Esophagus (tissue), 2 donors: Measurements from ENCODE around the gene SPECC1. TPM values are rescaled to one million over a fixed set of nuclear protein-coding genes. Genes with fewer than 3 reads are reported as not detected.
"Not testable (repeated sequence)": the region's sequence is repeated elsewhere in the genome, so short reads cannot be mapped to it uniquely, and the experiment has no call there.

Source experiments
- H3K27ac ChIP-seq, 2 donors: one replicate each; pipeline ENCODE4 v1.5.1; 2013; ENCODE audit warnings: low read depth in 2 of 2, mild to moderate bottlenecking in 2 of 2, inconsistent platforms in 1 of 2, low read length in 1 of 2, moderate library complexity in 1 of 2
- H3K27me3 ChIP-seq, 2 donors: one replicate each; pipeline ENCODE4 v1.6.1; 2013; ENCODE audit warnings: low read length in 2 of 2, control low read depth in 1 of 2, mild to moderate bottlenecking in 1 of 2; ENCODE audit not compliant: insufficient read depth in 2 of 2, control insufficient read depth in 1 of 2
- H3K36me3 ChIP-seq, 2 donors: one replicate each; pipeline ENCODE4 v1.6.1; 2013; ENCODE audit warnings: low read length in 1 of 2; ENCODE audit not compliant: control insufficient read depth in 2 of 2, insufficient read depth in 2 of 2
- H3K4me1 ChIP-seq, 2 donors: one replicate each; pipeline ENCODE4 v1.6.1; 2013; ENCODE audit warnings: low read length in 1 of 2; ENCODE audit not compliant: control insufficient read depth in 2 of 2, insufficient read depth in 2 of 2
- H3K4me3 ChIP-seq, 2 donors: one replicate each; pipeline ENCODE4 v1.5.1; 2013; ENCODE audit warnings: low read length in 2 of 2, mild to moderate bottlenecking in 2 of 2, low read depth in 1 of 2, moderate library complexity in 1 of 2
- H3K9me3 ChIP-seq, 2 donors: one replicate each; pipeline ENCODE4 v1.6.1; 2013; ENCODE audit warnings: mild to moderate bottlenecking in 2 of 2, low read depth in 1 of 2, low read length in 1 of 2, moderate library complexity in 1 of 2; ENCODE audit not compliant: control insufficient read depth in 2 of 2, insufficient read depth in 1 of 2
- WGBS, 2 donors: extraction: QIAGEN DNeasy Blood & Tissue Kit; methylation state at CpG; one replicate each; pipeline ENCODE4 v1.1.7; 2013; 5-methylcytosine and 5-hydroxymethylcytosine counted together
- polyA plus RNA-seq, 2 donors: library from polyadenylated mRNA; stranded (reverse); fragments of 200-250 nt; gene quantifications; one replicate each; pipeline ENCODE4 v1.2.3, GENCODE V29; 2013
- donor health status: healthy with polysubstance abuse.
- donor health status: Bipolar disorder and iron deficiency.

Gene SPECC1
- 10 to 100 TPM in 1 of 2 donors, 1 to 10 TPM in 1; 7.4 to 19.8 TPM for polyA plus RNA-seq

GRCh38 chr17:20009302-20010098 is at the start of gene SPECC1:
SPECC1 (plus strand) TSS chr17:20009359; CDS start chr17:20096652, 87,293 bp downstream.
- Histone ChIP-seq H3K9me3 (peaks cover 0 to 2% of the 10 kb centered on the region in 2 donors), H3K27me3 (no peaks in the 10 kb centered on the region), H3K36me3 (no peaks in the 10 kb centered on the region), H3K27ac (peak within 1 kb of the TSS; percentile 71 to 77), H3K4me3 (peak within 1 kb of the TSS; percentile 67 to 68), H3K4me1 (peaks cover 0 to 3% of the 10 kb centered on the region in 2 donors)
- 0% methylated on average over 62 to 96 of the region's 96 CpGs for WGBS, 2 donors

GRCh38 chr17:19962954-19963353 is 46.2 kb upstream of the SPECC1 start:
- not testable (repeated sequence) for H3K27ac ChIP-seq, H3K36me3 ChIP-seq, H3K4me1 ChIP-seq, H3K4me3 ChIP-seq, H3K9me3 ChIP-seq, H3K27me3 ChIP-seq
- WGBS, 2 donors = 80 to 93% methylated on average over 2 of the region's 2 CpGs

- H3K36me3 ChIP-seq = no peaks in the 10 kb centered on the region
- WGBS, 2 donors = 70 to 73% methylated on average over 2 of the region's 2 CpGs
- H3K9me3 ChIP-seq = no peaks in the 10 kb centered on the region
- no peak overlapping the region for H3K4me3 ChIP-seq
- no peaks in the 10 kb centered on the region for H3K27me3 ChIP-seq
- H3K27ac ChIP-seq = no peak overlapping the region
- peaks cover 0 to 4% of the 10 kb centered on the region in 2 donors for H3K4me1 ChIP-seq
Measured at GRCh38 chr17:19973156-19973555, 36.0 kb upstream of the SPECC1 start.

- 77% methylated on average over 3 of the region's 3 CpGs for WGBS, 2 donors
- peaks cover 0 to 4% of the 10 kb centered on the region in 2 donors for H3K4me1 ChIP-seq
Measured at GRCh38 chr17:19975601-19976000, 33.6 kb upstream of the SPECC1 start.

GRCh38 chr17:19977293-19978208 is 31.6 kb upstream of the SPECC1 start, which contains the start of gene AKAP10:
AKAP10 (minus strand) TSS chr17:19977828; CDS start chr17:19977679, 149 bp downstream.
- peak within 1 kb of the TSS; percentile 90 for H3K27ac ChIP-seq
- WGBS, 2 donors = 0 to 1% methylated on average over 50 to 75 of the region's 75 CpGs
- peaks cover 0 to 4% of the 10 kb centered on the region in 2 donors for H3K4me1 ChIP-seq
- no peaks in the 10 kb centered on the region for H3K27me3 ChIP-seq
- no peaks in the 10 kb centered on the region for H3K36me3 ChIP-seq
- H3K4me3 ChIP-seq = peak within 1 kb of the TSS; percentile 86 to 90
- H3K9me3 ChIP-seq = no peaks in the 10 kb centered on the region

More at GRCh38 chr17:19975601-19976000, 33.6 kb upstream of the SPECC1 start:
- Histone ChIP-seq H3K4me3 (no peak overlapping the region), H3K9me3 (no peaks in the 10 kb centered on the region), H3K27ac (no peak overlapping the region), H3K27me3 (no peaks in the 10 kb centered on the region), H3K36me3 (no peaks in the 10 kb centered on the region)

- peak overlapping the region; percentile 86 to 90 for H3K4me3 ChIP-seq
- peaks cover 0 to 4% of the 10 kb centered on the region in 2 donors for H3K4me1 ChIP-seq
- no peaks in the 10 kb centered on the region for H3K9me3 ChIP-seq
- peak overlapping the region; percentile 86 to 90 for H3K27ac ChIP-seq
- 20 to 30% methylated on average over 22 of the region's 22 CpGs for WGBS, 2 donors
- no peaks in the 10 kb centered on the region for H3K27me3 ChIP-seq
- no peaks in the 10 kb centered on the region for H3K36me3 ChIP-seq
Measured at GRCh38 chr17:19978209-19978802, 30.9 kb upstream of the SPECC1 start.

- no peak overlapping the region for H3K4me3 ChIP-seq
- H3K27me3 ChIP-seq = no peaks in the 10 kb centered on the region
- peaks cover 0 to 4% of the 10 kb centered on the region in 2 donors for H3K4me1 ChIP-seq
- H3K9me3 ChIP-seq = no peaks in the 10 kb centered on the region
- 87 to 88% methylated on average over 13 of the region's 13 CpGs for WGBS, 2 donors
- no peak overlapping the region for H3K27ac ChIP-seq
- no peaks in the 10 kb centered on the region for H3K36me3 ChIP-seq
Measured at GRCh38 chr17:19978805-19979211, 30.4 kb upstream of the SPECC1 start.

- Histone ChIP-seq H3K4me3 (no peak overlapping the region), H3K27me3 (no peaks in the 10 kb centered on the region), H3K36me3 (no peaks in the 10 kb centered on the region), H3K9me3 (no peaks in the 10 kb centered on the region), H3K4me1 (peaks cover 0 to 4% of the 10 kb centered on the region in 2 donors), H3K27ac (no peak overlapping the region)
- 74 to 77% methylated on average over 43 of the region's 43 CpGs for WGBS, 2 donors
Measured at GRCh38 chr17:19979917-19980770, 29.0 kb upstream of the SPECC1 start.
